Activated naive CD4-positive, alpha-beta T cell treated with Interleukin-2 at 50 U/mL for 16 hours (primary cell): Measurements from ENCODE around the gene SFXN5.

Experiments
- DNase-seq: peaks from one replicate; pipeline ENCODE4 v3.0.0-alpha.2; 2020

The SFXN5 gene

GRCh38 chr2:73018188-73018825, 53.2 kb downstream of the SFXN5 start:
- no peak for DNase-seq

- DNase-seq: no peak
These were observed 57.6 kb downstream of the SFXN5 start for GRCh38 chr2:73013936-73014335.

- DNase-seq: no peak
These were observed 62.2 kb downstream of the SFXN5 start for GRCh38 chr2:73009177-73009839.

GRCh38 chr2:73008766-73009135, 62.8 kb downstream of the SFXN5 start:
- no peak for DNase-seq

GRCh38 chr2:73007991-73008765, 63.3 kb downstream of the SFXN5 start:
- DNase-seq: no peak

- no peak for DNase-seq
These were observed 64.4 kb downstream of the SFXN5 start for GRCh38 chr2:73006969-73007710.

GRCh38 chr2:73004889-73005596, 66.5 kb downstream of the SFXN5 start:
- DNase-seq: no peak

- no peak for DNase-seq
These were observed 67.0 kb downstream of the SFXN5 start for GRCh38 chr2:73004466-73004865.

- DNase-seq: no peak
These were observed 68.5 kb downstream of the SFXN5 start for GRCh38 chr2:73003027-73003426.

GRCh38 chr2:73000808-73001570, 70.5 kb downstream of the SFXN5 start:
- DNase-seq: no peak

GRCh38 chr2:72999729-73000725, 71.5 kb downstream of the SFXN5 start:
- DNase-seq: no peak

GRCh38 chr2:72998724-72999123, 72.8 kb downstream of the SFXN5 start:
- no peak for DNase-seq

- DNase-seq: no peak
These were observed 73.3 kb downstream of the SFXN5 start for GRCh38 chr2:72998234-72998651.

- DNase-seq: no peak
These were observed 75.4 kb downstream of the SFXN5 start for GRCh38 chr2:72996117-72996502.

- no peak for DNase-seq
These were observed 75.9 kb downstream of the SFXN5 start for GRCh38 chr2:72995430-72996116.

- DNase-seq: no peak
These were observed 76.5 kb downstream of the SFXN5 start for GRCh38 chr2:72994991-72995380.

GRCh38 chr2:72994282-72994990, 77.1 kb downstream of the SFXN5 start:
- DNase-seq: no peak

GRCh38 chr2:72993933-72994280, 77.6 kb downstream of the SFXN5 start:
- no peak for DNase-seq

- DNase-seq: peak; percentile 30
These were observed 78.2 kb downstream of the SFXN5 start for GRCh38 chr2:72993147-72993932.
